Upper lobe of left lung (tissue), 4 donors: ENCODE measurements around the gene ABAT.

ENCODE experiments used
- EP300 ChIP-seq, 4 donors: sonication (generic); formaldehyde crosslinking; IDR thresholded peaks; one replicate each; pipeline ENCODE4 v1.5.1; 2017; ENCODE audit warnings: antibody characterized with exemption in 4 of 4, control low read depth in 2 of 4
- POLR2A ChIP-seq, 4 donors: fragments of 450-650 bp; IDR thresholded peaks; one replicate each; pipeline ENCODE4 v1.5.1; 2016 to 2017; ENCODE audit warnings: antibody characterized with exemption in 4 of 4, mild to moderate bottlenecking in 2 of 4
- POLR2AphosphoS5 ChIP-seq, 2 donors: sonication (generic); formaldehyde crosslinking; IDR thresholded peaks; one replicate each; pipeline ENCODE4 v1.5.1; 2017; ENCODE audit warnings: antibody characterized with exemption in 2 of 2
- TF ChIP-seq, protein P1 (sequence below), 6 experiments: fragments of 450-650 bp in 4 of 6; fragments of 200-600 bp in 2 of 6; sonication (generic) in 2 of 6; IDR thresholded peaks; one replicate each; pipeline ENCODE4 v1.5.1; 2016 to 2019; ENCODE audit warnings: antibody characterized with exemption in 6 of 6

GRCh38 chr16:8796469-8797363 lies 122.3 kb downstream of the ABAT start:
- TF ChIP-seq, protein P1, sequence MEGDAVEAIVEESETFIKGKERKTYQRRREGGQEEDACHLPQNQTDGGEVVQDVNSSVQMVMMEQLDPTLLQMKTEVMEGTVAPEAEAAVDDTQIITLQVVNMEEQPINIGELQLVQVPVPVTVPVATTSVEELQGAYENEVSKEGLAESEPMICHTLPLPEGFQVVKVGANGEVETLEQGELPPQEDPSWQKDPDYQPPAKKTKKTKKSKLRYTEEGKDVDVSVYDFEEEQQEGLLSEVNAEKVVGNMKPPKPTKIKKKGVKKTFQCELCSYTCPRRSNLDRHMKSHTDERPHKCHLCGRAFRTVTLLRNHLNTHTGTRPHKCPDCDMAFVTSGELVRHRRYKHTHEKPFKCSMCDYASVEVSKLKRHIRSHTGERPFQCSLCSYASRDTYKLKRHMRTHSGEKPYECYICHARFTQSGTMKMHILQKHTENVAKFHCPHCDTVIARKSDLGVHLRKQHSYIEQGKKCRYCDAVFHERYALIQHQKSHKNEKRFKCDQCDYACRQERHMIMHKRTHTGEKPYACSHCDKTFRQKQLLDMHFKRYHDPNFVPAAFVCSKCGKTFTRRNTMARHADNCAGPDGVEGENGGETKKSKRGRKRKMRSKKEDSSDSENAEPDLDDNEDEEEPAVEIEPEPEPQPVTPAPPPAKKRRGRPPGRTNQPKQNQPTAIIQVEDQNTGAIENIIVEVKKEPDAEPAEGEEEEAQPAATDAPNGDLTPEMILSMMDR (IDR thresholded peaks at IDR 0.05), result no peak
- TF ChIP-seq EP300 (IDR thresholded peaks at IDR 0.05) (no peak), POLR2AphosphoS5 (IDR thresholded peaks at IDR 0.05) (no peak), POLR2A (IDR thresholded peaks at IDR 0.05) (no peak)
